ENCODE results near the gene RMRP. TPM values are rescaled to one million over a fixed set of nuclear protein-coding genes. Genes with fewer than 3 reads are reported as not detected.

Gene RMRP
- polyA plus RNA-seq (ENCODE audit: insufficient read length in 12 of 12) = not detected
- long read RNA-seq, donor 1 = 0 reads
- long read RNA-seq, donor 2 = 0 reads
- long read RNA-seq, donor 3 = 0 reads
- long read RNA-seq, donor 4 = 0 reads
- long read RNA-seq, donor 5 = 0 reads
- long read RNA-seq, donor 6 = 0 reads
- long read RNA-seq, donor 7 = 0 reads
- long read RNA-seq, donor 8 = 0 reads
- long read RNA-seq, donor 9 = 0 reads
- long read RNA-seq, donor 10 = 0 reads
- long read RNA-seq, donor 11 = 0 reads

GRCh38 chr9:35657546-35658136 is at the start of gene RMRP:
TSS of gene RMRP (minus strand) at chr9:35658019.
- peak; percentile 98 for DNase-seq

- DNase-seq = no peak
Measured at GRCh38 chr9:35706951-35707350, 49.1 kb upstream of the RMRP start.

DNA sequence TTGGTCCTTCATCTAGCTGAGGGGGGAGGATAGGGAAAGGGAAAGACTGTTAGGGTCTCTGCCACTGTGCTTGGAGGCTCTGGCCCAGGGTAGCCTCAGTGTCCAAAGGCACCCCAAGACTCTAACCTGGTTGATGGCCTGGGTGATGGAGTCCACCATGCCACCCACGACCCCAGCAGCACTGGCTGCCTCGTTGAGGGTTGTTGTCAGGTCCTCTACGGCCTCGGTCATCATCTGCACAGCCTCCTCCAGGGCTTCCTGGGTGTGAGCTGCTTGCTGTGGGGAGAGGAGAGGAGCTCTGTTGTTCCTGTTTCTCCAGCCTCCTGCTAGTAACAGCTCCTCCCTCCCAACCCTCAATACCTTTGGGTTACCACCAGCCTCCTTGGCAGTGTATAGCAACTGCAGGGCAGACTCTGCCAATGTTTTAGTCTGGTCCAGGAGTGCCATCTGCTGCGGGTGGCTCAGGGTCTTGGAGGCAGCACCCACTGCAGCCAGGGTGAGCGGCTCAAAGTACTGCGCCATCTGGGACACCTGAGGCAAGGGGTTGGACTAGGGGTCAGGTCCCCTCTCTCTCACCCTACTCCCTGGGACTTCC is 48.1 kb upstream of the RMRP start:
- DNase-seq = no peak

- no peak for DNase-seq
Measured at GRCh38 chr9:35705372-35705771, 47.6 kb upstream of the RMRP start.

- no peak for DNase-seq
Measured at GRCh38 chr9:35703906-35704672, 46.3 kb upstream of the RMRP start.

DNA sequence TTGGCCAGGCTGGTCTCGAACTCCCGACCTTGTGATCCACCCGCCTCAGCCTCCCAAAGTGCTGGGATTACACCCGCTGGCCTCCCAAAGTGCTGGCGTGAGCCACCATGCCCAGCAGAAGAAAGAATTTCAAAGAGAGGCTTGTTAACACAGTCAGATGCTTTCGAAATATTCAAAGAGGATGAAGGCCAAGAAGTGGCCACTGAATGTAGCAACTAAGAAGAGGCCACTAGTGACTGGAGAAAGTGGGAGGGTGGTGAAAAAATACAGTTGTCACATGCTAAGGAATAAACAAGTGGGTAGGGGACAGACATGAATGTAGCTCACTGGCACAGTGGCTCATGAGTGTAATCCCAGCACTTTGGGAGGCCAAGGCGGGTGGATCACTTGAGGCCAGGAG is 44.9 kb upstream of the RMRP start:
- no peak for DNase-seq

- DNase-seq = no peak
Measured at GRCh38 chr9:35700942-35701341, 43.1 kb upstream of the RMRP start.

- DNase-seq = no peak
Measured at GRCh38 chr9:35700031-35700430, 42.2 kb upstream of the RMRP start.

DNA sequence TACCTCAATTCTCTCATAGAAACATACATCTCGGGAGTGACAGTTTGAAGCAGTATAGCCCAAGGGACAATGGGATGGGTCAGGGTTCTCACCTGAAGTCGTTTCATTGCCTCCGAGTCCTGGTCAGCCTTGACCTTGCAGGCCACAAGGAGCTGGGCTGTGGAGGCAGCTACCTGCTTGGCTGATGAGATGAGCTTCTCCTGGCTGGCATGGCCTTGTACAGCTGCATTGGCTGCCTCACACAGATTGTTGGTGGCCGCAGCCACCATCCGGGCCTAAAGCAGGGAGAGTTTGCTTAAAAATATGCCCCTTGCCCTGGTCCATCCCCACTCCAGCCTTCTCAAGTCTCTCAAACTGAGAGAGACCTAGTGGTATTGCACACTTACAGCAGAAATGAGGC is 40.4 kb upstream of the RMRP start:
- DNase-seq = no peak

GRCh38 chr9:35697486-35697885 is 39.7 kb upstream of the RMRP start:
- DNase-seq = no peak

DNA sequence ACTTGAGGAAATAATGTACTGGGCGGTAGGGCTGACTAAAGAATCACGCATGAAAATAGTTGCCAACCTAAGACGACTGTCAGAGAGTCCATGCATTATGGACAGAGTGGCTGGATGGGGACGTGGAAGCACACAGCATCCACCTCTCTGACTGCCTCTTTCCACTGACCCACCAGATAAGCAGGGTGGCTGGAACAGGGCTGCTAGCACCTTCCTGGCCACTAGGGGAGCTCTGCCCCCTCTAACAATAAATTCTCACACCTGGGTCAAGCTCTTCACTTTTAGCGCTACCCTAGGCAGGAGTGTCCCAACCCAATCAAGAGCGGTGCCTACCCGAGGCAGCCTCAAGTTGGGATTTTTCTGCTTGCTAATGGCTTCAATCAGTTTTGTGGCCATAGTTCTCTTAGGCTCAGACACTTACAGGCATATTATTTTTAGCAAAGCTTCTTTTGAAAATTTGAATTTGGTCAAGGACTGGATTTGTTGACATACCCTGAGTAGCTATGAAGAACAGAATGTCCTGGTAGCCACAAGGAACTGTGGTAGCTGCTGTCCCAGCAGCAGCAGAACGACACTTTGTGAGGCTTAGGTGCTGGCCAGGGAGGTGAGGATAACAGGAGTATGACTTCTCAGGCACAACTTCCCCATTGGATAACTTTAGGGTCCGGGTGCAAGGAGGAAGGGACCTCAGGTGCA is 38.8 kb upstream of the RMRP start:
- no peak for DNase-seq

DNA sequence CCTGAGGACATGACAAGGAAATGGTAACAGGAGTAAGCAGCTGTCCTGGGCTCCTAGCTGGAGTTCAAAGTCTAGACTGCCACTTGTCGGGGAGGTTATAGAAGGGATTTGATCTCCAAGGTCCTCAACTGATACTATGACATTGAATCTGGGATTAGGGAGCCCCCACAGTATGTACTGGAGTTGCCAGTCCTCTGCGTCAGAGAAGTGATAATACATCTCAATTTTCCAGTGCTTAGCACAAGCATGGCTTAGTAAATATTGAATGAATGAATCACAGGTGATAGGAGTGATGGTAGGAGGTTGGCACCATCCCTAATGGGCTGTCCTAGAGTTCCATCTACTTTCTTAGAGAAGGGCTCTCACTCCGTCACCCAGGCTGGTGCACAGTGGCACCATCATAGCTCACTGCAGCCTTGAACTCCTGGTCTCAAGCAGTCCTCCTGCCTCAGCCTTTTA is 38.2 kb upstream of the RMRP start:
- DNase-seq = no peak

DNA sequence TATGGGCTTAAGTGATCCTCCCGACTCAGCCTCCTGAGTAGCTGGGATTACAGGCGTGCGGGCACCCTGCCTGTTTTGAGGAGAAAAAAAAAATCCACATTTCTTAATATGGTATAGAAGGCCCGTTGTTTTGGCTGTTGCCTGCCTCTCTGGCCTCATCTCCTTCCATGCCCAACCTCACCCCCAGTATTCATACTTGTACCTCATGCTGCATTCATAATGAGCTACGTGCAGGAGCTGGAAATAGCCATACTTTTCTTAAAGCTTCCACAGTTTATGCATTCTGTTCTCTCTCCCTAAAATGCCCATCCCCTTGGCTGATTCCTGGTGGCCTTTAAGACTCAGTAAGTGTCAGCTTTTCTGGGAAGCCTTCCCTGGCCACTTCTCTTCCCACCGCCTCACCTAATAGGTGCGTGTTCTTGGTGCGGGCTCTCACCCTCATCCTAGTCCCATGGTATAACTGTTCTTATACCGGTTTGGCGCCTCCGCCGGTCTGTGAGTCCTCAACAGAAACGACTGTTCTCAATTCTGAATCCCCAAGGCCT is 34.0 kb upstream of the RMRP start:
- DNase-seq = no peak

GRCh38 chr9:35691334-35691650 is 33.5 kb upstream of the RMRP start:
- DNase-seq = no peak

- DNase-seq = peak; percentile 77
Measured at GRCh38 chr9:35690614-35691333, 33.0 kb upstream of the RMRP start.

DNA sequence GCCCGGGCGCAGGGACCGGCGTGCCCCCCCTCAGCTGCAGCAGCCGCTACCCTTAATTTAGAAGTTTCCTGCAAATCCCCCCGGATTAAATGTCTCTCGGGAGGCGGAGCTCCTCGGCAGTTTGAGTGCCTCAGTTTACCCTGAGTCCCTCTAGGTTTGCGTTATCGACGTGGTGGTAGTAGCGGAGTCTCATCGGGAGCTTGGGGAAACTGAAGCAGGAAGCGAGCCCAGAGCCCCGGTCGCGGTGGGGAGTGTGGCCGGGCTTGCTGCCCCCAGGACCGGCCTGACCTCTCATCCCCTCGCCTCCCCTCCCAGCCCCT is 32.4 kb upstream of the RMRP start:
- DNase-seq = no peak

DNA sequence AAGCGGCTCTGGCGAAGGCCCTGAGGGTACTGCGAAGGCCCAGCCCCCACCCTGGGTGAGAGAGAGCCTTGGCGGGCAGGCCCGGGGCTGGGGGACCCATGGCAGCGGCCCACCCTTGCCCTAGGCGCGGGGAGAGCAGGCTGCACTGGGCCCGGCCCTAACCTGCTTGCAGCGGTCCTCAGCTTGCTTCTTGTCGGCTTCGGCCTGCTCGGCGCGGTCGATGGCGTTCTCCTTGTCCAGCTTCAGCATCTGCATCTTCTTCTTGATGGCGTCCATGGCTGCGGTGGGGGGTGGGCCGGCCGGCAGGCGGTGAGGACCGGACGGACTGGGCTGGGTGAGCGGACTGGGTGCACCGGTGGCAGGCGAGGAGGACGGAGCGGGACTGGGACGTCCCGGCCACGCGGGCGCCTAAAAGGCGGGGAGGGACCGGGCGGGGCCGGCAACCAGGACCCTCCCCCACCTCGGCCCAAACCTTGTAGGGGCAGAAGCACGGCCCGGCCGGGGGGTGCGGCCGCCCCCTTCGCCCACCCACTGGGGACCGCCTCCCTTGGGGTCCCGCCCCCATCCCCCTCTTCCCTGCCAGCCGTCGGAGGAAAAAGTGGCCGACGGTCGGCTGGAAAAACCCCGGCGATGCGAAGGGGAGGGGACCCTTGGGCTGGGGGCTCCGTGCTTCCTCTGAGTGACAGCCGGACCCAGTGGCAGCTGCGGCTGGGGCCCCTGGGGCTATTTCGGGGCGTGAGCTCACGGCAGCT is 31.9 kb upstream of the RMRP start, which contains the start of gene TPM2:
TPM2 (minus strand) TSS at position 384 of the 752 bp plus-strand sequence; CDS start at position 276, 108 bp downstream.
- DNase-seq = peak; percentile 70

GRCh38 chr9:35688558-35689541 is 31.0 kb upstream of the RMRP start:
- no peak for DNase-seq

- no peak for DNase-seq
Measured at GRCh38 chr9:35687972-35688557, 30.2 kb upstream of the RMRP start.

Measured in muscle of arm (tissue), 14 donors.